GM21723 (cell line): ENCODE measurements around the gene EEF1AKMT1.
"Not testable (repeated sequence)": the region's sequence is repeated elsewhere in the genome, so short reads cannot be mapped to it uniquely, and the experiment has no call there.

Source experiments
- ATAC-seq: cut with Tn5 transposase; IDR thresholded peaks from one replicate; pipeline ENCODE4 v1.9.1; 2021; ENCODE audit warnings: mild to moderate bottlenecking, moderate library complexity; ENCODE audit not compliant: unreplicated experiment

EEF1AKMT1 gene

DNA sequence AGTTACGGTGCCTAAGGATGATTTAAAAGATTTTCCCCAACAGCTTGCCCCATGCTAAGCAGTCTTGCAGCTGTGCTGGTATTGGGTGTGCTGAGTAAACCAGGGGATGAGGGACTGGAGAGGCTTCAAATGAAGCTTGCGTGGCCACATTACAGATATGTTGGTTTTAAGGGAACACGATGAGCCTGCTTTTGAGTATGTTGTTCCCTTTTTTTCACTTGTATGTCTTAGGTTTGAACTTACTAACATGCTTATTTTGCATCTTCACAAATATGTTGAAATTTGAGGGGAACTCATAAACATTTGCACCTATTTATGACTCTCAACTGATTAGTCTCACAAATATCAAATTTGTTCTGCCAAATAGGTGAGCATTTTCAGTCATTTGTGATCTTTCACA, 72.3 kb downstream of the EEF1AKMT1 start:
- no peak for ATAC-seq

GRCh38 chr13:20700288-20700687, 73.5 kb downstream of the EEF1AKMT1 start:
- ATAC-seq = no peak

- ATAC-seq = no peak
Observed at GRCh38 chr13:20699715-20700114, 74.0 kb downstream of the EEF1AKMT1 start.

DNA sequence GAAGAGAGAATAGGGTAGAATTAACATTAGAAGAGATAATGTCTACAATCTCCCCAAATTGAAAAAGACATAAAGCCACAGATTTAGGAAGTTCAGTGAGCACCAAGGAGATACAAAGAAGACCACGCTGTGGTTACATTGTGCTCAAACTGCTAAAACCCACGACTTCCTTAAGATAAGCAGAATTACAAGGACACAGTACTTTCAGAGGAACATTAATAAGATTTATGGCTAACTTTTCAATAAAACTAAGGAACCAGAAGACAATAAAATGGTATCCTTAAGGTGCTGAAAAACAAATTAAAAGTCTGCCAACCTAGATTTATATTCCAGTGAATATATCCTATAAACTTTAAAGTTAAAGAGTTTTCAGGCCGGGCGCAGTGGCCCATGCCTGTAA, 77.7 kb downstream of the EEF1AKMT1 start:
- no peak for ATAC-seq

DNA sequence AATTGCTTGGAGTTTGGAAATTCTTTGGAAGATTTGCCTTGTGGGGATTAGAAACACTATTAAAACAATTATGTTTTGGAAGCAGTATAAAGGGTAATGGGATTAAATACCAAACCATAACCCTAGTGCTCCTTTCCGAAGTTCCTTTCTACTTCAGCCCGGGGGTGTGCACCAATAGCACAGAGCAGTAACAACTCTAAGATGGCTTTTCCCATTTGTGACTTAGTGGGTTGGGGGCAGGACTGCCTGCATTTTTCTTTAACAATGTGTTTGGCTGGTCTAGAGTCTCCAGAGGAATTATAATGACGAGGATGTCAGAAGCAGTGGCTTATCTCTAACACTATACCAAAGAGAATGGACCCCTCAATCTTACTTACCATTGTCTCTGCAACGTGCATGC, 82.1 kb downstream of the EEF1AKMT1 start:
- no peak for ATAC-seq

GRCh38 chr13:20689291-20689690, 84.5 kb downstream of the EEF1AKMT1 start:
- ATAC-seq = no peak

DNA sequence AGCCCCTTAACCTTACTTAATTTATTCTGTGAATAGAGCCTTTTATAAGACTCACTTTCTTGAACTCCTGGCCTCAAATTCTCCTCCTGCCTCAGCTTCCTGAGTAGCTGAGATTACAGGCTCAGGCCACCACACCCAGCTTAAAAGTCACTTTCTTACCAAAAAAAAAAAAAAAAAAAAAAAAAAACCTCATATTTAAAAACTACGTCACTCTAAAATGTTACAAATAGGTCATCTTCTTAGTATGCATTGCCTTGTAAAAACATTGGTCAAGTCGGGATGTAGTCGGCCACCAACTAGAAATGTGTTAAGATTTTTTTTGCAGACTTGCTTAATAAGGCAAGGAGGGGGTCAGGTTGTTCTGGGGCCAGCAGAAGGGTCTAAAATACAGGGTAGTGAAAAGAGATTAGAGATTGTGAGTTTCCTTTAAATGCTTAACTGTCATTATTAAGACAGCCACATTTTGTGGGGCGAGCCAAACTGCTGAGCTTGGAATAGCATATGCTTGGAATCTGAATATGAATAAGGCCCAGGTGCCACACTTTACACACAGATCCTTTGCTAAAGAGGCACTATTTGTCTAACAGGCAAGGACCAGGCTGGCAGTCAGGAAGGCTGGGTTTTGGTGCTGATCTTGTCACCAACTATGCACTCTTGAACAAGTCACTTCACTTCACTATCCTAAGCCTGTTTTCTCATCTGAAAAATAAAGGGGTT, 86.7 kb downstream of the EEF1AKMT1 start:
- ATAC-seq = no peak

DNA sequence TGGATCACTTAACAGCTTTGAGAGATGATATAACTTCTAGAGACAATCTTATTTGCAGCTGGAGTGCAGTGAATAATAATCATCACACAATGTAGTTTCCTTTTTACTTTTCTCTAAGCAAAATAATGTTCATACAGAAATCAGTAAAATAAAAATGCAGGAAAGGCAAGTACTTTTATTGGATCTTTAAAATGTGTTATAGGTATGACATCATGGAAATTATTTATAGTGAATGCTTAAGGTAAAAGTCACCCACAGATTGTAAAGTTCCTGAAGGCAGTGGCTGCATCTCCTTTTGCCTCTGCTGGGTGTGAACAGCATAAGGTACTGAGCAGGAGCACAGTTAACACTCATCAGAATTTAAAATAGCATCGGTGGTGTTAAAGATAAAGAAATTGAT, 87.6 kb downstream of the EEF1AKMT1 start:
- no peak for ATAC-seq

GRCh38 chr13:20685092-20685491, 88.7 kb downstream of the EEF1AKMT1 start:
- no peak for ATAC-seq

DNA sequence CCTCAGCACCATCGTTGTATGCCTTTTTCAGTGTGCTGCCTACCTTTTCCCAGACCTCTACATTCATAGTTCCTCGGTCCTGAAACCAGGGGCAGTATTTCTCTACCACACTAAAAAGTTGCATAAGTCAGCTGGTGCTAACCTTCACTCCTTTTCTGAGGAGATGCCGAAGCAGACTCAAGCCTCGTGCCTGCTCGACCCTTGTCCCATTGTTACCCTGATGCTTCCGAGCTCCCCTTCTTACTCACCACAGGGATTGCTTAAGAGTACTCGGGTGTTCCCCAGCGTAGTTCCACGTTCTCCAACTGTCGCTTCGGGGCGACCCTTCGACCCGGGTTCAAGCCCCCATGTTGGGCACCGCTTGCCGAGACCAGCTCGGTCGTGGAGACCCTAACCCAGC, 89.2 kb downstream of the EEF1AKMT1 start:
- no peak for ATAC-seq

DNA sequence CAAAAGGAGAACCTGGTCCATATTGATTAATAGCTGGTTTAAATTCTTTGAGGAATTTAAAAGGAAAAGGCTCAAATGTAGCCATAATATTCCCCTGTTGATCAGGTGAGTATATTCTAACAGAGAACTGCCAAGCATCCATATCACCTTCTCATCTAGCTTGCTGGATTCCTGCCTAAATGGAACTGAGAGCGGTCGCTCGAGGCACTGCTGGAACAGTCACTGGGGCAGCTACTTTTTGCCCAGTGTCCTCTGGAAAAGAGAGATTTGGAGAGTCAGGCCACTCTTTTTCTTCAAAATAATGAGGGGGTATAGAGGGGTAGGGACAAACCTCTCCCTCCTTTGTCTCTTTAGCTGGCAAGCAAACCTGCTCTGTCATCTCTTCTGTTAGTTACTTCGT, 89.7 kb downstream of the EEF1AKMT1 start:
- no peak for ATAC-seq

GRCh38 chr13:20682061-20682460, 91.7 kb downstream of the EEF1AKMT1 start:
- ATAC-seq = no peak

- ATAC-seq = not testable (repeated sequence)
Observed at GRCh38 chr13:20681481-20681880, 92.3 kb downstream of the EEF1AKMT1 start.

GRCh38 chr13:20680416-20681080, 93.2 kb downstream of the EEF1AKMT1 start:
- ATAC-seq = no peak

GRCh38 chr13:20679879-20680278, 93.9 kb downstream of the EEF1AKMT1 start:
- ATAC-seq = no peak
